SK-N-SH (cell line): Measurements from ENCODE around the gene ACTC1. TPM values are rescaled to one million over a fixed set of nuclear protein-coding genes. Genes with fewer than 3 reads are reported as not detected.
A peak's percentile ranks its signal among the peaks of the same experiment; 100 is the strongest.

ENCODE experiments used
- CTCF ChIA-PET: fragments of 300-600, 350-600 bp; formaldehyde crosslinking; extraction: SDS; loops from one replicate; lab custom pipeline; 2021; lab: Yijun Ruan, JAX
- POLR2A ChIA-PET: fragments of 350-600 bp; sonication (Branson Sonifier 250); formaldehyde crosslinking; extraction: SDS; loops from one replicate; lab custom pipeline; 2020; ENCODE audit warnings: antibody characterized with exemption, inconsistent platforms; lab: Yijun Ruan, JAX
- DNase-seq: peaks from one replicate; pipeline ENCODE4 v3.0.0; 2012
- H2AFZ ChIP-seq: fragments of 200-600 bp; sonication (generic); 2 replicates; pipeline ENCODE4 v1.8.1; 2016; ENCODE audit warnings: antibody characterized with exemption, mild to moderate bottlenecking, low read depth
- H3F3A ChIP-seq: fragments of 200-600 bp; sonication (generic); replicated peaks from 2 replicates; pipeline ENCODE3; 2016; ENCODE audit warnings: antibody characterized with exemption, mild to moderate bottlenecking; ENCODE audit not compliant: insufficient read depth
- H3K27ac ChIP-seq, 2 experiments: fragments of 200-500 bp in 1 of 2; fragments of 200-600 bp in 1 of 2; sonication (Bioruptor generic) in 1 of 2; sonication (generic), shearing (Covaris generic) in 1 of 2; 2 replicates each; pipeline versions ENCODE4 v1.5.1 to v1.6.1; 2014 to 2016; ENCODE audit warnings: low read depth in 2 of 2, inconsistent platforms in 1 of 2, low read length in 1 of 2, mild to moderate bottlenecking in 1 of 2, mixed read lengths in 1 of 2
- H3K27me3 ChIP-seq: fragments of 200-600 bp; sonication (generic), shearing (Covaris generic); 2 replicates; pipeline ENCODE4 v1.6.1; 2016; ENCODE audit warnings: mixed run types; ENCODE audit not compliant: insufficient read depth
- H3K36me3 ChIP-seq, 2 experiments: fragments of 200-500 bp in 1 of 2; fragments of 200-600 bp in 1 of 2; sonication (Bioruptor generic) in 1 of 2; sonication (generic) in 1 of 2; replicated peaks in 1 of 2; 2 replicates each; pipeline versions ENCODE3 to v1.5.1; 2014 to 2016; ENCODE audit warnings: low read length in 1 of 2, mild to moderate bottlenecking in 1 of 2; ENCODE audit not compliant: insufficient read depth in 2 of 2, control insufficient read depth in 1 of 2
- H3K4me1 ChIP-seq, 2 experiments: fragments of 200-500 bp in 1 of 2; fragments of 200-600 bp in 1 of 2; sonication (Bioruptor generic) in 1 of 2; sonication (generic), shearing (Covaris generic) in 1 of 2; 2 replicates each; pipeline versions ENCODE4 v1.5.1 to v1.6.1; 2014 to 2016; ENCODE audit warnings: low read depth in 1 of 2, low read length in 1 of 2, mixed run types in 1 of 2; ENCODE audit not compliant: insufficient read depth in 2 of 2, control insufficient read depth in 1 of 2
- H3K4me2 ChIP-seq: fragments of 200-600 bp; sonication (generic), shearing (Covaris generic); 2 replicates; pipeline ENCODE4 v1.6.1; 2017; ENCODE audit warnings: mixed run types
- H3K4me3 ChIP-seq, 2 experiments: fragments of 200-500 bp in 1 of 2; fragments of 200-600 bp in 1 of 2; sonication (Bioruptor generic) in 1 of 2; sonication (generic), shearing (Covaris generic) in 1 of 2; 2 replicates each; pipeline versions ENCODE4 v1.5.1 to v1.8.1; 2014 to 2016; ENCODE audit warnings: low read depth in 2 of 2, inconsistent platforms in 1 of 2, low read length in 1 of 2, mild to moderate bottlenecking in 1 of 2, mixed read lengths in 1 of 2, moderate library complexity in 1 of 2
- H3K79me2 ChIP-seq: fragments of 200-600 bp; sonication (generic); 2 replicates; pipeline ENCODE4 v1.8.1; 2017; ENCODE audit warnings: mild to moderate bottlenecking; ENCODE audit not compliant: insufficient read depth
- H3K9ac ChIP-seq: fragments of 200-600 bp; sonication (generic); 2 replicates; pipeline ENCODE4 v1.6.1; 2017; ENCODE audit warnings: mixed run types
- H3K9me2 ChIP-seq: fragments of 200-600 bp; sonication (generic); 2 replicates; pipeline ENCODE4 v1.6.1; 2017; ENCODE audit warnings: mixed run types
- H3K9me3 ChIP-seq: fragments of 200-600 bp; sonication (generic); 2 replicates; pipeline ENCODE4 v1.6.1; 2017; ENCODE audit warnings: mixed run types, mild to moderate bottlenecking, moderate library complexity
- H4K20me1 ChIP-seq: fragments of 200-600 bp; sonication (generic); 2 replicates; pipeline ENCODE4 v1.6.1; 2017; ENCODE audit warnings: mild to moderate bottlenecking, mixed run types; ENCODE audit not compliant: insufficient read depth
- CHD2 ChIP-seq: fragments of 150-350 bp; IDR thresholded peaks from 2 replicates; pipeline ENCODE4 v1.6.1; 2018; ENCODE audit warnings: low read length; ENCODE audit not compliant: partially characterized antibody
- EP300 ChIP-seq, 2 experiments: IDR thresholded peaks; 2 replicates each; pipeline versions ENCODE4 v1.4.0 to v1.6.1; 2012; ENCODE audit warnings: borderline replicate concordance in 1 of 2, low read depth in 1 of 2, low read length in 1 of 2
- EZH2phosphoT487 ChIP-seq: fragments of 200-600 bp; sonication (generic); IDR thresholded peaks from 2 replicates; pipeline ENCODE4 v1.6.1; 2017; ENCODE audit warnings: low read depth, mixed run types, mild to moderate bottlenecking, antibody characterized with exemption, moderate library complexity, borderline replicate concordance
- FOSL2 ChIP-seq: IDR thresholded peaks from 2 replicates; pipeline ENCODE4 v1.4.0; 2012; ENCODE audit warnings: low read depth, mild to moderate bottlenecking, moderate library complexity, borderline replicate concordance
- GABPA ChIP-seq: IDR thresholded peaks from 2 replicates; pipeline ENCODE4 v1.4.0; 2012; ENCODE audit warnings: low read depth, mild to moderate bottlenecking
- GATA2 ChIP-seq: sonication (generic); formaldehyde crosslinking; IDR thresholded peaks from 2 replicates; pipeline ENCODE4 v1.5.0; 2020; ENCODE audit warnings: mild to moderate bottlenecking, missing genetic modification reagents
- IRF3 ChIP-seq: fragments of 150-350 bp; IDR thresholded peaks from 2 replicates; pipeline ENCODE4 v1.6.1; 2016; ENCODE audit warnings: mild to moderate bottlenecking, low read depth, low read length
- JUND ChIP-seq: IDR thresholded peaks from 2 replicates; pipeline ENCODE4 v1.4.0; 2012
- MEF2A ChIP-seq: IDR thresholded peaks from 2 replicates; pipeline ENCODE4 v1.4.0; 2012; ENCODE audit warnings: low read depth, borderline replicate concordance
- NRF1 ChIP-seq: IDR thresholded peaks from 2 replicates; pipeline ENCODE4 v1.6.1; 2012; ENCODE audit warnings: low read depth, mild to moderate bottlenecking, low read length
- PBX3 ChIP-seq: IDR thresholded peaks from 2 replicates; pipeline ENCODE4; 2012
- POLR2AphosphoS5 ChIP-seq: IDR thresholded peaks from 2 replicates; pipeline ENCODE4 v1.6.1; 2012; ENCODE audit warnings: low read depth, low read length
- RAD21 ChIP-seq: IDR thresholded peaks from 2 replicates; pipeline ENCODE4 v1.6.1; 2012; ENCODE audit warnings: mild to moderate bottlenecking, low read length
- RCOR1 ChIP-seq: fragments of 150-350 bp; IDR thresholded peaks from 2 replicates; pipeline ENCODE4 v1.6.1; 2017; ENCODE audit warnings: antibody characterized with exemption, low read length
- SMC3 ChIP-seq: IDR thresholded peaks from 2 replicates; pipeline ENCODE4 v1.6.1; 2012; ENCODE audit warnings: low read depth, low read length, improper control_type of control experiment
- TAF1 ChIP-seq: IDR thresholded peaks from 2 replicates; pipeline ENCODE4 v1.6.1; 2012; ENCODE audit warnings: low read depth, mild to moderate bottlenecking, low read length, moderate library complexity, borderline replicate concordance
- USF1 ChIP-seq: IDR thresholded peaks from 2 replicates; pipeline ENCODE4 v1.4.0; 2012; ENCODE audit warnings: low read depth, borderline replicate concordance
- ZBTB33 ChIP-seq: IDR thresholded peaks from 2 replicates; pipeline ENCODE4 v1.4.0; 2012; ENCODE audit warnings: low read depth, borderline replicate concordance
- WGBS: methylation state at CpG from one replicate; pipeline ENCODE4 v1.1.6; 2017; ENCODE audit warnings: low lambda C conversion rate; 5-methylcytosine and 5-hydroxymethylcytosine counted together
- polyA plus RNA-seq, 3 experiments: library from polyadenylated mRNA; depleted of rRNA; stranded (reverse); fragments of >200 nt; gene quantifications; 2 replicates each; pipeline ENCODE4 v1.2.3, GENCODE V29; 2012
- TF ChIP-seq, protein P1 (sequence below): IDR thresholded peaks from 2 replicates; pipeline ENCODE4 v1.6.1; 2012; ENCODE audit warnings: mild to moderate bottlenecking, low read depth, low read length, moderate library complexity
- TF ChIP-seq, protein P2 (sequence below): fragments of 200-600 bp; sonication (generic); IDR thresholded peaks from 2 replicates; pipeline ENCODE4 v1.6.1; 2017; ENCODE audit warnings: antibody characterized with exemption, mild to moderate bottlenecking, moderate library complexity

Gene ACTC1
- polyA plus RNA-seq, 1 of the 3 experiments (the other 2 are of a cell fraction) = not detected

- DNase-seq = peak; percentile 83
- Histone ChIP-seq H3K36me3 (no peaks in the 10 kb centered on the region), H3K27me3 (no peaks in the 10 kb centered on the region), H2AFZ (peak overlapping the region; percentile 57; the same call in 1 of the 2 replicates), H3K9ac (no peak overlapping the region), H3K4me1 (peaks cover 7 to 13% of the 10 kb centered on the region in 2 experiments), H3K9me2 (no peaks in the 10 kb centered on the region), H3K4me3 (peak overlapping the region in 1 of 2 experiments; percentile 26; a peak in 2 of 4 replicates), H4K20me1 (no peaks in the 10 kb centered on the region), H3K9me3 (no peaks in the 10 kb centered on the region), H3K27ac (peak overlapping the region in 1 of 2 experiments; percentile 75; a peak in 2 of 4 replicates), H3K4me2 (peak overlapping the region; percentile 47; the same call in 1 of the 2 replicates), H3K79me2 (no peaks in the 10 kb centered on the region), H3F3A (no peaks in the 10 kb centered on the region)
- WGBS = 43% methylated on average over 15 of the region's 16 CpGs
- ChIA-PET POLR2A (interaction anchor here (1.3 kb wide), 1 partner anchor 13 kb away, joined by 5 read pairs; no protein-coding TSS in a partner anchor), CTCF (no interaction called here)
- no peak for TF ChIP-seq MEF2A
- no peak for TF ChIP-seq JUND
- no peak for TF ChIP-seq FOSL2
- peak in 1 of 2 experiments; percentile 73; a peak in 2 of 4 replicates for TF ChIP-seq EP300 (IDR thresholded peaks at IDR 0.05; ENCODE audit: borderline replicate concordance in 1 of 2, low read depth in 1 of 2, low read length in 1 of 2)
- peak; percentile 70 for TF ChIP-seq GATA2 (CRISPR knock-in tag)
- no peak for TF ChIP-seq IRF3
- TF ChIP-seq ZBTB33 = no peak
- TF ChIP-seq, protein P1, sequence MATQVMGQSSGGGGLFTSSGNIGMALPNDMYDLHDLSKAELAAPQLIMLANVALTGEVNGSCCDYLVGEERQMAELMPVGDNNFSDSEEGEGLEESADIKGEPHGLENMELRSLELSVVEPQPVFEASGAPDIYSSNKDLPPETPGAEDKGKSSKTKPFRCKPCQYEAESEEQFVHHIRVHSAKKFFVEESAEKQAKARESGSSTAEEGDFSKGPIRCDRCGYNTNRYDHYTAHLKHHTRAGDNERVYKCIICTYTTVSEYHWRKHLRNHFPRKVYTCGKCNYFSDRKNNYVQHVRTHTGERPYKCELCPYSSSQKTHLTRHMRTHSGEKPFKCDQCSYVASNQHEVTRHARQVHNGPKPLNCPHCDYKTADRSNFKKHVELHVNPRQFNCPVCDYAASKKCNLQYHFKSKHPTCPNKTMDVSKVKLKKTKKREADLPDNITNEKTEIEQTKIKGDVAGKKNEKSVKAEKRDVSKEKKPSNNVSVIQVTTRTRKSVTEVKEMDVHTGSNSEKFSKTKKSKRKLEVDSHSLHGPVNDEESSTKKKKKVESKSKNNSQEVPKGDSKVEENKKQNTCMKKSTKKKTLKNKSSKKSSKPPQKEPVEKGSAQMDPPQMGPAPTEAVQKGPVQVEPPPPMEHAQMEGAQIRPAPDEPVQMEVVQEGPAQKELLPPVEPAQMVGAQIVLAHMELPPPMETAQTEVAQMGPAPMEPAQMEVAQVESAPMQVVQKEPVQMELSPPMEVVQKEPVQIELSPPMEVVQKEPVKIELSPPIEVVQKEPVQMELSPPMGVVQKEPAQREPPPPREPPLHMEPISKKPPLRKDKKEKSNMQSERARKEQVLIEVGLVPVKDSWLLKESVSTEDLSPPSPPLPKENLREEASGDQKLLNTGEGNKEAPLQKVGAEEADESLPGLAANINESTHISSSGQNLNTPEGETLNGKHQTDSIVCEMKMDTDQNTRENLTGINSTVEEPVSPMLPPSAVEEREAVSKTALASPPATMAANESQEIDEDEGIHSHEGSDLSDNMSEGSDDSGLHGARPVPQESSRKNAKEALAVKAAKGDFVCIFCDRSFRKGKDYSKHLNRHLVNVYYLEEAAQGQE = no peak
- no peak for TF ChIP-seq SMC3
- peak; percentile 11; the same call in 1 of the 2 replicates for TF ChIP-seq RAD21
- TF ChIP-seq, protein P2, sequence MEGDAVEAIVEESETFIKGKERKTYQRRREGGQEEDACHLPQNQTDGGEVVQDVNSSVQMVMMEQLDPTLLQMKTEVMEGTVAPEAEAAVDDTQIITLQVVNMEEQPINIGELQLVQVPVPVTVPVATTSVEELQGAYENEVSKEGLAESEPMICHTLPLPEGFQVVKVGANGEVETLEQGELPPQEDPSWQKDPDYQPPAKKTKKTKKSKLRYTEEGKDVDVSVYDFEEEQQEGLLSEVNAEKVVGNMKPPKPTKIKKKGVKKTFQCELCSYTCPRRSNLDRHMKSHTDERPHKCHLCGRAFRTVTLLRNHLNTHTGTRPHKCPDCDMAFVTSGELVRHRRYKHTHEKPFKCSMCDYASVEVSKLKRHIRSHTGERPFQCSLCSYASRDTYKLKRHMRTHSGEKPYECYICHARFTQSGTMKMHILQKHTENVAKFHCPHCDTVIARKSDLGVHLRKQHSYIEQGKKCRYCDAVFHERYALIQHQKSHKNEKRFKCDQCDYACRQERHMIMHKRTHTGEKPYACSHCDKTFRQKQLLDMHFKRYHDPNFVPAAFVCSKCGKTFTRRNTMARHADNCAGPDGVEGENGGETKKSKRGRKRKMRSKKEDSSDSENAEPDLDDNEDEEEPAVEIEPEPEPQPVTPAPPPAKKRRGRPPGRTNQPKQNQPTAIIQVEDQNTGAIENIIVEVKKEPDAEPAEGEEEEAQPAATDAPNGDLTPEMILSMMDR = no peak
- TF ChIP-seq USF1 = no peak
- TF ChIP-seq TAF1 = no peak
- TF ChIP-seq GABPA = no peak
- TF ChIP-seq NRF1 = no peak
- no peak for TF ChIP-seq CHD2
- no peak; the same call in 1 of the 2 replicates for TF ChIP-seq RCOR1
- no peak for TF ChIP-seq POLR2AphosphoS5
- no peak for TF ChIP-seq PBX3
- TF ChIP-seq EZH2phosphoT487 = no peak
Measured at GRCh38 chr15:34799149-34800101, 4.1 kb upstream of the ACTC1 start.
